OCI-LY3 (cell line): ENCODE measurements around the gene THUMPD2.
"Not testable (repeated sequence)": the region's sequence is repeated elsewhere in the genome, so short reads cannot be mapped to it uniquely, and the experiment has no call there.

Source experiments
- H2AFZ ChIP-seq: fragments of 200-600, 300-600 bp; shearing (Covaris generic); 2 replicates; pipeline ENCODE4 v1.6.0; 2014; ENCODE audit warnings: antibody characterized with exemption, low read depth, low read length
- H3K27ac ChIP-seq: fragments of 200-600, 300-600 bp; sonication (generic); 2 replicates; pipeline ENCODE4 v1.5.1; 2014; ENCODE audit warnings: mild to moderate bottlenecking, low read length, moderate library complexity, mixed read lengths
- H3K27me3 ChIP-seq: fragments of 200-600, 300-600 bp; sonication (generic); 2 replicates; pipeline ENCODE4 v1.6.1; 2014; ENCODE audit warnings: low read depth, low read length, mixed read lengths
- H3K36me3 ChIP-seq: fragments of 200-600, 300-600 bp; sonication (generic); replicated peaks from 2 replicates; pipeline ENCODE3; 2014; ENCODE audit warnings: low read depth, low read length, mixed read lengths
- H3K4me1 ChIP-seq: fragments of 300-600, 200-600 bp; sonication (generic); 2 replicates; pipeline ENCODE4 v1.6.1; 2014; ENCODE audit warnings: low read length, mixed read lengths
- H3K4me2 ChIP-seq: fragments of 200-600, 300-600 bp; sonication (generic); 2 replicates; pipeline ENCODE4 v1.6.1; 2014; ENCODE audit warnings: low read length, mixed read lengths
- H3K4me3 ChIP-seq: fragments of 300-600, 200-600 bp; sonication (generic); 2 replicates; pipeline ENCODE4 v1.5.1; 2014; ENCODE audit warnings: antibody characterized with exemption, mild to moderate bottlenecking, low read length, moderate library complexity
- H3K79me2 ChIP-seq: fragments of 300-600, 200-600 bp; shearing (Covaris generic); 2 replicates; pipeline ENCODE4 v1.6.1; 2014; ENCODE audit warnings: mild to moderate bottlenecking, low read length, mixed read lengths
- H3K9ac ChIP-seq: fragments of 300-600, 200-600 bp; shearing (Covaris generic); 2 replicates; pipeline ENCODE4 v1.6.0; 2014; ENCODE audit warnings: mild to moderate bottlenecking, low read length, moderate library complexity
- H3K9me3 ChIP-seq: fragments of 200-600, 300-600 bp; shearing (Covaris generic); 2 replicates; pipeline ENCODE4 v1.6.1; 2014; ENCODE audit warnings: low read length, mixed read lengths; ENCODE audit not compliant: insufficient read depth
- H4K20me1 ChIP-seq: fragments of 200-600, 300-600 bp; sonication (generic); 2 replicates; pipeline ENCODE4 v1.6.1; 2016; ENCODE audit warnings: low read length, mixed read lengths; ENCODE audit not compliant: insufficient read depth
- EZH2phosphoT487 ChIP-seq: fragments of 200-600 bp; shearing (Covaris generic); IDR thresholded peaks from 2 replicates; pipeline ENCODE4 v1.6.1; 2018; ENCODE audit warnings: antibody characterized with exemption, mixed run types, low read depth
- TF ChIP-seq, protein P1 (sequence below): fragments of 200-600, 300-600 bp; sonication (generic); IDR thresholded peaks from 2 replicates; pipeline ENCODE4 v1.5.1; 2014; ENCODE audit warnings: antibody characterized with exemption, low read length, low read depth

THUMPD2 gene

DNA sequence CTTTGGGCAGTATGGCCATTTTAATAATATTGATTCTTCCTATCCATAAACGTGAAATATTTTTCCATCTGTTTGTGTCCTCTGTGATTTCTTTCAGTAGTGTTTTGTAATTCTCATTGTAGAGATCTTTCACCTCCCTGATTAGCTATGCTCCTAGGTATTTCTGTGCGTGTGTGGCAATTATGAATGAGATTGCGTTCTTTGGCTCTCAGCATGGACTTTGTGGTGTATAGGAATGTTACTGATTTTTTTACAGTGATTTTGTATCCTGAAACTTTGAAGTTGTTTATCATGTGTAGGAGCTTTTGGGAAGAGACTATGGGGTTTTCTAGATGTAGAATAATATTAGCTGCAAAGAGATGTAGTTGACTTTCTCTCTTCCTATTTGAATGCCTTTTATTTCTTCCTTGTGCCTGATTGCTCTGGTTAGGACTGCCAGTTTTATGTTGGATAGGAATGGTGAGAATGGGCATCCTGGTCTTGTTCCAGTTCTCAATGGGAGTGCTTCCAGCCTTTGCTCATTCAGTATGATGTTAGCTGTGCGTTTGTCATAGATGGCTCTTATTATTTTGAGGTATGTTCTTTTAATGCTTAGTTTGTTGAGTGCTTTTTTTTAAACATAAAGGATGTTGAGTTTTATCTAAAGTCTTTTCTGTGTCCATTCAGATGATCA, 27.0 kb upstream of the THUMPD2 start:
- Histone ChIP-seq H3K79me2 (no peaks in the 10 kb centered on the region), H3K27ac (no peak overlapping the region), H3K4me2 (no peak overlapping the region), H2AFZ (no peak overlapping the region), H3K36me3 (no peaks in the 10 kb centered on the region), H3K9me3 (no peaks in the 10 kb centered on the region), H3K9ac (no peak overlapping the region), H4K20me1 (no peaks in the 10 kb centered on the region), H3K4me3 (no peak overlapping the region), H3K27me3 (no peaks in the 10 kb centered on the region), H3K4me1 (no peaks in the 10 kb centered on the region)
- TF ChIP-seq, protein P1, sequence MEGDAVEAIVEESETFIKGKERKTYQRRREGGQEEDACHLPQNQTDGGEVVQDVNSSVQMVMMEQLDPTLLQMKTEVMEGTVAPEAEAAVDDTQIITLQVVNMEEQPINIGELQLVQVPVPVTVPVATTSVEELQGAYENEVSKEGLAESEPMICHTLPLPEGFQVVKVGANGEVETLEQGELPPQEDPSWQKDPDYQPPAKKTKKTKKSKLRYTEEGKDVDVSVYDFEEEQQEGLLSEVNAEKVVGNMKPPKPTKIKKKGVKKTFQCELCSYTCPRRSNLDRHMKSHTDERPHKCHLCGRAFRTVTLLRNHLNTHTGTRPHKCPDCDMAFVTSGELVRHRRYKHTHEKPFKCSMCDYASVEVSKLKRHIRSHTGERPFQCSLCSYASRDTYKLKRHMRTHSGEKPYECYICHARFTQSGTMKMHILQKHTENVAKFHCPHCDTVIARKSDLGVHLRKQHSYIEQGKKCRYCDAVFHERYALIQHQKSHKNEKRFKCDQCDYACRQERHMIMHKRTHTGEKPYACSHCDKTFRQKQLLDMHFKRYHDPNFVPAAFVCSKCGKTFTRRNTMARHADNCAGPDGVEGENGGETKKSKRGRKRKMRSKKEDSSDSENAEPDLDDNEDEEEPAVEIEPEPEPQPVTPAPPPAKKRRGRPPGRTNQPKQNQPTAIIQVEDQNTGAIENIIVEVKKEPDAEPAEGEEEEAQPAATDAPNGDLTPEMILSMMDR: no peak
- TF ChIP-seq EZH2phosphoT487: no peak

DNA sequence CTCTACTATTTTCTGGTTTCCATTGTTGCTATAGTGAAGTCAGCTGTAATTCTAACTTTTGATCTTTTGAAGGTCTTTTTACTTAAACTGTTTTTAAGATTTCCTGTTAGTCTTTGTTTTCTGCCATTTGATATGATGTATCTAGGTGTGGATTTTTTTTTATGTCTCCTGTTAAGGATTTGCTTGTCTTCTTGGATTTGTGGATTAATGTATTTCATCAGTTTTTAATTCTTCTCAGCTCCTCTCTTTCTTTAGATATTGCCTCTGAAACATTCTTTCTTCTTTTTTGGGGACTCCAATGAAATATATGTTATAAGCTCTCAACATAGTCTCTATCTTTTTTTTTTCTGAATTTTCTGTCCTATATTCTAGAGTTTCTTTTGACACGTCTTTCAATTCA, 24.8 kb upstream of the THUMPD2 start:
- Histone ChIP-seq H2AFZ (no peak overlapping the region), H3K4me2 (no peak overlapping the region), H3K27ac (no peak overlapping the region), H3K9me3 (no peaks in the 10 kb centered on the region), H3K27me3 (no peaks in the 10 kb centered on the region), H3K4me1 (no peaks in the 10 kb centered on the region), H4K20me1 (no peaks in the 10 kb centered on the region), H3K9ac (no peak overlapping the region), H3K79me2 (no peaks in the 10 kb centered on the region), H3K4me3 (no peak overlapping the region), H3K36me3 (no peaks in the 10 kb centered on the region)
- no peak for TF ChIP-seq EZH2phosphoT487
- TF ChIP-seq, protein P1: no peak

DNA sequence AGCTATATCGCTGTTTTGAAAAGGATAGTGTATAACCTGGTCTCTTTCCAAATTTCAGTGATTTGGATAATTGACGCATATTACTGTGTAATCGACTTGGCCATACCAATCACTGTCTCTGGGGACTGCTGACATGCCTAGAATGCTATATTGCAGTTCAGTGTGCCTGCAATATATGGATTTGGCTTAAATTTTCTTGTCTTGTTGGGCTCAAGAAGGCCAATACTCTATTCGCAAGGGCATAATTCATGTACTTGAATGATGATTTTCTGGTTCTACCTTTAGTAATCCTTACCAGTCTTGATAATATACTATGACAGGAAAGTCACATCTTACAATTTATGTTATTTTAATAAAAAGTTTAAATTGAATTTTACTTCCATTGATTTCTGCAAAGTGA, 21.7 kb upstream of the THUMPD2 start:
- Histone ChIP-seq H3K4me1 (no peaks in the 10 kb centered on the region), H3K4me2 (no peak overlapping the region), H3K4me3 (no peak overlapping the region), H3K9me3 (no peaks in the 10 kb centered on the region), H3K9ac (no peak overlapping the region), H3K27ac (no peak overlapping the region), H2AFZ (no peak overlapping the region), H3K79me2 (no peaks in the 10 kb centered on the region), H3K27me3 (no peaks in the 10 kb centered on the region), H4K20me1 (no peaks in the 10 kb centered on the region), H3K36me3 (no peaks in the 10 kb centered on the region)
- TF ChIP-seq EZH2phosphoT487: no peak
- TF ChIP-seq, protein P1: no peak

DNA sequence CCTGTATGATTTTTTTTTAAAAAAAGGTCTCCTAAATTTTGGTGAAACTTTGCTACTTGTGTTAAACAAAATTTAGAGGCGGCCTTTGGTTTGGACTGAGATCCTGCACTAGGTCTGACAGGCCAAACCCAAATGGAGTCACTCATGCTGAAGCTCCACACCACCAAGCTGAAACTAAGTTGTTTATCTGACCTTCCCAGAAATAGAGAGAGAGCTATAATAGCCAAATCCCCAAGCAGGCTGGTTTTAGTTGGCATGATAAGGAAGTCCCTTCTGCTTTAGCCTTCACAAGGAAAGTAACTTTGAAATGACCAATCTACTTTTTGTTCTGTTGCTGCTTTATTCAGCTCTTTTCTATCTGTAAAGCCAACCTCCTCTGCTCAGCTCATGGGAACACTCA, 17.1 kb upstream of the THUMPD2 start:
- no peak overlapping the region for H3K27ac ChIP-seq
- no peaks in the 10 kb centered on the region for H4K20me1 ChIP-seq
- H3K79me2 ChIP-seq: no peaks in the 10 kb centered on the region
- no peak for TF ChIP-seq EZH2phosphoT487
- TF ChIP-seq, protein P1: no peak
- H3K4me2 ChIP-seq: no peak overlapping the region
- H3K9ac ChIP-seq: no peak overlapping the region
- no peaks in the 10 kb centered on the region for H3K36me3 ChIP-seq
- H3K4me3 ChIP-seq: no peak overlapping the region
- no peaks in the 10 kb centered on the region for H3K4me1 ChIP-seq
- no peaks in the 10 kb centered on the region for H3K9me3 ChIP-seq
- H2AFZ ChIP-seq: no peak overlapping the region
- H3K27me3 ChIP-seq: no peaks in the 10 kb centered on the region

DNA sequence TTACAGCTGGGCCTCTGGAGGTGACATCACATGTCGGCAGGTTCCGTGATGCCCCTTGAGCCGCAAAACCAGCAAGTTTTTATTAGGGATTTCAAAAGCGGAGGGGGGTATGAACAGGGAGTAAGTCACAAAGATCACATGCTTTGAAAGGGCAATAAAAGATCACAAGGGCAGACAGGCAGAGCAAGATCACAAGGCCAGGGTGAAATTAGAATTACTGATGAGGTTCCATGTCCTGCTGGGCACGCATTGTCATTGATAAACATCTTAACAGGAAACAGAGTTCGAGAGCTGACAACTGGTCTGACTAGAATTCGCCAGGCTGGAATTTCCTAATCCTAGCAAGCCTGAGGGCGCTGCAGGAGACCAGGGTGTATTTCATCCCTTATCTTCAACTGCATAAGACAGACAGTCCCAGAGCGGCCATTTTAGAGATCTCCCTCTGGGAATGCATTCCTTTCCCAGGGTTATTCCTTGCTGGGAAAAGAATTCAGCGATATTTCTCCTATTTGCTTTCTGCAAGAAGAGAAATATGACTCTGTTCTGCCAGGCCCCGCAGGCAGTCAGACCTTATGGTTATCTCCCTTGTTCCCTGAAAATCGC, 11.3 kb upstream of the THUMPD2 start:
- not testable (repeated sequence) for H3K27me3 ChIP-seq

More for the DNA sequence above, 11.3 kb upstream of the THUMPD2 start:
- not testable (repeated sequence) for H3K79me2 ChIP-seq, H3K36me3 ChIP-seq, H3K9me3 ChIP-seq, H3K4me1 ChIP-seq, H2AFZ ChIP-seq, H3K4me2 ChIP-seq, H3K27ac ChIP-seq, H3K9ac ChIP-seq, H3K4me3 ChIP-seq, H4K20me1 ChIP-seq
